Body of pancreas (tissue), 4 donors: ENCODE results near the gene TBC1D20.

ENCODE experiments used
- CTCF ChIP-seq, 7 experiments: fragments of 450-650 bp in 4 of 7; fragments of 200-600 bp in 3 of 7; sonication (generic) in 3 of 7; IDR thresholded peaks; one replicate each; pipeline ENCODE4 v1.5.1; 2016 to 2019; ENCODE audit warnings: antibody characterized with exemption in 7 of 7
- POLR2A ChIP-seq, 3 donors: fragments of 450-650 bp; IDR thresholded peaks; one replicate each; pipeline ENCODE4 v1.6.1; 2016; ENCODE audit warnings: antibody characterized with exemption in 3 of 3, mild to moderate bottlenecking in 2 of 3

GRCh38 chr20:487655-488054, 25.3 kb upstream of the TBC1D20 start:
- TF ChIP-seq CTCF (IDR thresholded peaks at IDR 0.05) (no peak), POLR2A (IDR thresholded peaks at IDR 0.05) (no peak)
